ENCODE data around the gene KRTAP19-3. TPM values are rescaled to one million over a fixed set of nuclear protein-coding genes. Genes with fewer than 3 reads are reported as not detected.

Gene KRTAP19-3
- total and polyA plus RNA-seq, 9 donors, result not detected

DNA sequence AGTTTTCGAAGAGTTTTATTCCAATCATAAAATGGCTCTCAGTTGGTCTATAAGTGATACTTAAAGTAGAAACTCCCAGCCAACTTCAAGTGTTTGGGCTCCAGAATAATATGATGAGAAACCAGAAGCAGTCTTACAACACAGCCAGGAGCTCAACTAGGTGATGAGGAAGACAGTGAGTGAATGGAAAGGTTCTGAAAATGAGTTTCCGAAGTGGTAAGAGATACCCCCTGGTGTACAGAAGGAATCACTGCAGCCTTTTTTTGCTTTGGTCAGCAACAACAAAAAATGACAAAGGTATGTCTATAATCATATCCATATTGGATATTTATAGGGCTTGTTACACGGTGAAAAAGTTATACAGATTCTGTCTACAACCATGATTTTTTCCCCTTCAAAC is 28.1 kb downstream of the KRTAP19-3 start:
- no peak for TF ChIP-seq EP300 (IDR thresholded peaks at IDR 0.05)
- no peak for TF ChIP-seq CTCF (IDR thresholded peaks at IDR 0.05)
- no peak for TF ChIP-seq POLR2A (IDR thresholded peaks at IDR 0.05)
- WGBS, 3 donors, result 67 to 72% (median 67%) methylated on average over 3 of the region's 3 CpGs
- intact Hi-C loops (cut with DNase I), result no loop called here

GRCh38 chr21:30448514-30448913 is 43.3 kb downstream of the KRTAP19-3 start:
- H3K27me3 ChIP-seq, result no peaks in the 10 kb centered on the region
- H3K27ac ChIP-seq, result no peak overlapping the region
- WGBS, 3 donors, result 85 to 89% (median 88%) methylated on average over 3 of the region's 3 CpGs
- TF ChIP-seq EP300 (IDR thresholded peaks at IDR 0.05) (no peak), CTCF (IDR thresholded peaks at IDR 0.05) (no peak), POLR2A (IDR thresholded peaks at IDR 0.05) (no peak)
- no peak overlapping the region for H3K4me3 ChIP-seq
- no peaks in the 10 kb centered on the region for H3K4me1 ChIP-seq (ENCODE audit: insufficient read depth)
- intact Hi-C loops (cut with DNase I), result no loop called here
- H3K9me3 ChIP-seq, result no peaks in the 10 kb centered on the region
- no peaks in the 10 kb centered on the region for H3K36me3 ChIP-seq
- no peak for DNase-seq

More for the DNA sequence above, 28.1 kb downstream of the KRTAP19-3 start:
- no peaks in the 10 kb centered on the region for H3K36me3 ChIP-seq
- no peaks in the 10 kb centered on the region for H3K9me3 ChIP-seq
- DNase-seq, result no peak
- H3K4me3 ChIP-seq, result no peak overlapping the region
- H3K27me3 ChIP-seq, result no peaks in the 10 kb centered on the region
- no peaks in the 10 kb centered on the region for H3K4me1 ChIP-seq (ENCODE audit: insufficient read depth)
- no peak overlapping the region for H3K27ac ChIP-seq

GRCh38 chr21:30447056-30447455 is 44.8 kb downstream of the KRTAP19-3 start:
- WGBS, 3 donors, result 30 to 47% (median 39%) methylated on average over 4 of the region's 4 CpGs
- Histone ChIP-seq H3K4me1 (ENCODE audit: insufficient read depth) (no peaks in the 10 kb centered on the region), H3K9me3 (no peaks in the 10 kb centered on the region), H3K36me3 (no peaks in the 10 kb centered on the region), H3K27ac (no peak overlapping the region), H3K4me3 (no peak overlapping the region), H3K27me3 (no peaks in the 10 kb centered on the region)
- intact Hi-C loops (cut with DNase I), result no loop called here
- TF ChIP-seq CTCF (IDR thresholded peaks at IDR 0.05), result no peak
- no peak for TF ChIP-seq POLR2A (IDR thresholded peaks at IDR 0.05)
- no peak for TF ChIP-seq EP300 (IDR thresholded peaks at IDR 0.05)
- DNase-seq, result no peak

GRCh38 chr21:30444204-30444603 is 47.6 kb downstream of the KRTAP19-3 start:
- H3K27ac ChIP-seq, result no peak overlapping the region
- 27 to 58% (median 52%) methylated on average over 1 of the region's 1 CpG for WGBS, 3 donors
- H3K4me1 ChIP-seq (ENCODE audit: insufficient read depth), result no peaks in the 10 kb centered on the region
- no peak for DNase-seq
- no peak overlapping the region for H3K4me3 ChIP-seq
- H3K27me3 ChIP-seq, result no peaks in the 10 kb centered on the region
- H3K36me3 ChIP-seq, result no peaks in the 10 kb centered on the region
- intact Hi-C loops (cut with DNase I), result no loop called here
- no peak for TF ChIP-seq CTCF (IDR thresholded peaks at IDR 0.05)
- no peak for TF ChIP-seq POLR2A (IDR thresholded peaks at IDR 0.05)
- no peak for TF ChIP-seq EP300 (IDR thresholded peaks at IDR 0.05)
- no peaks in the 10 kb centered on the region for H3K9me3 ChIP-seq

GRCh38 chr21:30443226-30443625 is 48.6 kb downstream of the KRTAP19-3 start:
- H3K27ac ChIP-seq, result no peak overlapping the region
- no peaks in the 10 kb centered on the region for H3K27me3 ChIP-seq
- no peaks in the 10 kb centered on the region for H3K4me1 ChIP-seq (ENCODE audit: insufficient read depth)
- DNase-seq, result no peak
- no peaks in the 10 kb centered on the region for H3K9me3 ChIP-seq
- no peaks in the 10 kb centered on the region for H3K36me3 ChIP-seq
- intact Hi-C loops (cut with DNase I), result no loop called here
- no peak overlapping the region for H3K4me3 ChIP-seq
- TF ChIP-seq CTCF (IDR thresholded peaks at IDR 0.05) (no peak), EP300 (IDR thresholded peaks at IDR 0.05) (no peak)
